H1 (cell line): ENCODE data around the gene PDIA5. TPM values are rescaled to one million over a fixed set of nuclear protein-coding genes. Genes with fewer than 3 reads are reported as not detected.

Experiments
- CTCF ChIA-PET: fragments of 300-600 bp; sonication (Branson Sonifier 250); formaldehyde crosslinking; loops from one replicate; lab custom pipeline; 2021; ENCODE audit not compliant: partially characterized antibody; lab: Charles Lee
- POLR2A ChIA-PET: fragments of 300-600 bp; sonication (Branson Sonifier 250); formaldehyde crosslinking; loops from one replicate; lab custom pipeline; 2021; ENCODE audit warnings: inconsistent platforms; ENCODE audit not compliant: partially characterized antibody; lab: Charles Lee
- DNase-seq, 2 experiments: peaks; one replicate each; pipeline versions ENCODE4 v3.0.0 to v3.0.0-alpha.2; 2010 to 2022; ENCODE audit warnings: low spot score in 2 of 2, low read depth in 1 of 2, mixed read lengths in 1 of 2
- FAIRE-seq: peaks from 2 replicates; lab custom pipeline; 2011; peaks lifted over from hg19 to GRCh38; lab: Jason Lieb, UNC
- H2AFZ ChIP-seq: 2 replicates; pipeline ENCODE4 v1.8.1; 2012; ENCODE audit warnings: low read length, inconsistent platforms
- H2AK5ac ChIP-seq: 2 replicates; pipeline ENCODE4 v1.6.1; 2013; ENCODE audit warnings: low read depth, low read length
- H2BK120ac ChIP-seq: replicated peaks from 2 replicates; pipeline ENCODE3; 2013; ENCODE audit warnings: low read depth, low read length, inconsistent platforms
- H2BK12ac ChIP-seq: 2 replicates; pipeline ENCODE4 v1.6.1; 2013; ENCODE audit warnings: low read depth, low read length
- H2BK15ac ChIP-seq: 2 replicates; pipeline ENCODE4 v1.6.1; 2013; ENCODE audit warnings: low read length
- H2BK20ac ChIP-seq: 2 replicates; pipeline ENCODE4 v1.6.1; 2013; ENCODE audit warnings: low read length
- H2BK5ac ChIP-seq: 2 replicates; pipeline ENCODE4 v1.6.1; 2013; ENCODE audit warnings: low read depth, low read length
- H3K14ac ChIP-seq: 2 replicates; pipeline ENCODE4 v1.6.1; 2013; ENCODE audit warnings: inconsistent platforms; ENCODE audit not compliant: insufficient read length
- H3K18ac ChIP-seq: 2 replicates; pipeline ENCODE4 v1.6.1; 2013; ENCODE audit warnings: low read length; ENCODE audit errors: extremely low read depth
- H3K23ac ChIP-seq: 2 replicates; pipeline ENCODE4 v1.6.1; 2013; ENCODE audit warnings: inconsistent platforms; ENCODE audit not compliant: insufficient read length
- H3K23me2 ChIP-seq: 2 replicates; pipeline ENCODE4 v1.6.1; 2013; ENCODE audit warnings: low read depth, low read length
- H3K27ac ChIP-seq: 2 replicates; pipeline ENCODE4 v1.6.1; 2011; ENCODE audit warnings: low read depth, low read length, inconsistent platforms
- H3K27me3 ChIP-seq, 4 experiments: replicated peaks in 1 of 4; 1 replicate in 1 of 4; 2 replicates in 3 of 4; pipeline versions ENCODE4 v1.6.1 to v1.8.1; 2011 to 2013; ENCODE audit warnings: low read length in 3 of 4, mild to moderate bottlenecking in 3 of 4, inconsistent platforms in 2 of 4, mixed read lengths in 2 of 4, moderate library complexity in 1 of 4; ENCODE audit not compliant: control insufficient read depth in 3 of 4, insufficient read depth in 3 of 4; ENCODE audit errors: extremely low read depth in 1 of 4
- H3K36me3 ChIP-seq, 4 experiments: 2 replicates each; pipeline versions ENCODE4 v1.6.1 to v1.8.1; 2011 to 2013; ENCODE audit warnings: mild to moderate bottlenecking in 4 of 4, low read length in 3 of 4, moderate library complexity in 2 of 4, control low read depth in 1 of 4, inconsistent platforms in 1 of 4; ENCODE audit not compliant: insufficient read depth in 4 of 4, control insufficient read depth in 2 of 4
- H3K4ac ChIP-seq: replicated peaks from 2 replicates; pipeline ENCODE3; 2013; ENCODE audit warnings: low read length, low read depth, mixed read lengths, inconsistent platforms; ENCODE audit not compliant: insufficient read length
- H3K4me1 ChIP-seq, 4 experiments: replicated peaks in 1 of 4; 1 replicate in 1 of 4; 2 replicates in 3 of 4; pipeline versions ENCODE4 v1.6.1 to v1.8.1; 2011 to 2013; ENCODE audit warnings: low read length in 3 of 4, inconsistent platforms in 2 of 4, mixed read lengths in 1 of 4; ENCODE audit not compliant: insufficient read depth in 4 of 4, control insufficient read depth in 3 of 4
- H3K4me2 ChIP-seq, 2 experiments: 2 replicates each; pipeline versions ENCODE4 v1.6.1 to v1.8.1; 2011 to 2013; ENCODE audit warnings: low read depth in 2 of 2, low read length in 2 of 2, control low read depth in 1 of 2, inconsistent platforms in 1 of 2, mild to moderate bottlenecking in 1 of 2; ENCODE audit not compliant: insufficient read depth in 1 of 2
- H3K4me3 ChIP-seq, 4 experiments: fragments of 200-600, 300-600 bp in 1 of 4; sonication (generic), shearing (Covaris generic), sonication (Bioruptor Twin) in 1 of 4; 2 replicates each; pipeline versions ENCODE4 v1.5.1 to v1.8.1; 2011 to 2016; ENCODE audit warnings: low read length in 4 of 4, low read depth in 3 of 4, control low read depth in 2 of 4, inconsistent platforms in 2 of 4, mild to moderate bottlenecking in 2 of 4, mixed read lengths in 1 of 4, moderate library complexity in 1 of 4; ENCODE audit not compliant: insufficient read depth in 2 of 4; ENCODE audit errors: extremely low read depth in 1 of 4
- H3K56ac ChIP-seq: replicated peaks from 2 replicates; pipeline ENCODE3; 2013; ENCODE audit warnings: low read depth, mild to moderate bottlenecking, mixed read lengths, low read length, inconsistent platforms; ENCODE audit not compliant: insufficient read length
- H3K79me1 ChIP-seq: 2 replicates; pipeline ENCODE4 v1.6.1; 2013; ENCODE audit warnings: low read depth, low read length, control low read depth
- H3K79me2 ChIP-seq, 2 experiments: 2 replicates each; pipeline versions ENCODE4 v1.6.1 to v1.8.1; 2012 to 2013; ENCODE audit warnings: low read length in 2 of 2, mild to moderate bottlenecking in 2 of 2, inconsistent platforms in 1 of 2; ENCODE audit not compliant: insufficient read depth in 2 of 2, control insufficient read depth in 1 of 2
- H3K9ac ChIP-seq, 4 experiments: replicated peaks in 1 of 4; 1 replicate in 1 of 4; 2 replicates in 3 of 4; pipeline versions ENCODE4 v1.6.1 to v1.8.1; 2011 to 2013; ENCODE audit warnings: low read depth in 3 of 4, low read length in 3 of 4, control low read depth in 2 of 4, mild to moderate bottlenecking in 2 of 4, moderate library complexity in 2 of 4, inconsistent platforms in 1 of 4; ENCODE audit errors: extremely low read depth in 1 of 4
- H3K9me3 ChIP-seq, 2 experiments: 2 replicates each; pipeline versions ENCODE4 v1.6.1 to v1.8.1; 2012 to 2013; ENCODE audit warnings: mild to moderate bottlenecking in 2 of 2, moderate library complexity in 2 of 2, control low read depth in 1 of 2, inconsistent platforms in 1 of 2, low read depth in 1 of 2, low read length in 1 of 2, mixed read lengths in 1 of 2; ENCODE audit not compliant: insufficient read depth in 2 of 2
- H4K20me1 ChIP-seq, 2 experiments: replicated peaks in 1 of 2; 2 replicates each; pipeline versions ENCODE3 to v1.8.1; 2011 to 2013; ENCODE audit warnings: inconsistent platforms in 2 of 2, low read length in 2 of 2, mild to moderate bottlenecking in 1 of 2; ENCODE audit not compliant: insufficient read depth in 2 of 2, control insufficient read depth in 1 of 2
- H4K5ac ChIP-seq: 2 replicates; pipeline ENCODE4 v1.6.1; 2013; ENCODE audit warnings: low read length, low read depth, mixed read lengths, inconsistent platforms; ENCODE audit not compliant: insufficient read length
- H4K8ac ChIP-seq: 2 replicates; pipeline ENCODE4 v1.8.0; 2013; ENCODE audit warnings: mild to moderate bottlenecking, moderate library complexity, low read length, inconsistent platforms; ENCODE audit not compliant: insufficient read depth; ENCODE audit errors: extremely low read depth
- H4K91ac ChIP-seq: replicated peaks from 2 replicates; pipeline ENCODE3; 2013; ENCODE audit warnings: low read length, mixed read lengths, inconsistent platforms; ENCODE audit not compliant: insufficient read length
- BACH1 ChIP-seq: IDR thresholded peaks from 2 replicates; pipeline ENCODE4 v1.6.1; 2012; ENCODE audit warnings: low read length, improper control_type of control experiment
- BCL11A ChIP-seq, 2 experiments: IDR thresholded peaks; one replicate each; pipeline ENCODE4 v1.6.1; 2011; ENCODE audit warnings: low read depth in 2 of 2, low read length in 2 of 2, mild to moderate bottlenecking in 2 of 2
- CREB1 ChIP-seq: IDR thresholded peaks from 2 replicates; pipeline ENCODE4 v1.6.1; 2012; ENCODE audit warnings: inconsistent platforms
- CTBP2 ChIP-seq: IDR thresholded peaks from 2 replicates; pipeline ENCODE4 v1.7.0; 2011; ENCODE audit warnings: borderline replicate concordance, mild to moderate bottlenecking, moderate library complexity, mixed read lengths, low read length; ENCODE audit not compliant: insufficient read depth, insufficient read length
- GTF2F1 ChIP-seq: IDR thresholded peaks from 2 replicates; pipeline ENCODE4 v1.6.1; 2012; ENCODE audit warnings: low read depth, low read length, improper control_type of control experiment, borderline replicate concordance
- HDAC6 ChIP-seq: IDR thresholded peaks from one replicate; pipeline ENCODE4 v1.7.1; 2012; ENCODE audit warnings: low read depth, mild to moderate bottlenecking, inconsistent platforms, low read length, moderate library complexity
- JUN ChIP-seq: IDR thresholded peaks from 2 replicates; pipeline ENCODE4 v1.6.1; 2011; ENCODE audit warnings: low read depth, mild to moderate bottlenecking, improper control_type of control experiment, low read length
- KDM4A ChIP-seq: IDR thresholded peaks from one replicate; pipeline ENCODE4 v1.7.1; 2012; ENCODE audit warnings: low read depth, mild to moderate bottlenecking, moderate library complexity, low read length, inconsistent platforms; ENCODE audit not compliant: severe bottlenecking
- POU5F1 ChIP-seq: IDR thresholded peaks from 2 replicates; pipeline ENCODE4 v1.6.1; 2011; ENCODE audit warnings: low read depth, mild to moderate bottlenecking, low read length, moderate library complexity
- RFX5 ChIP-seq: IDR thresholded peaks from 2 replicates; pipeline ENCODE4 v1.6.1; 2011; ENCODE audit warnings: low read depth, low read length, improper control_type of control experiment, borderline replicate concordance
- SAP30 ChIP-seq: fragments of 300-600 bp; sonication (generic); IDR thresholded peaks from 2 replicates; pipeline ENCODE4 v1.7.1; 2012; ENCODE audit warnings: low read length, moderate library complexity, mild to moderate bottlenecking, inconsistent platforms; ENCODE audit not compliant: insufficient read depth, insufficient replicate concordance
- SP4 ChIP-seq: IDR thresholded peaks from 2 replicates; pipeline ENCODE4 v1.6.1; 2012; ENCODE audit warnings: low read length, inconsistent platforms
- WGBS, 2 experiments: shearing (Covaris generic) in 1 of 2; methylation state at CpG; one replicate each; pipeline versions ENCODE4 v1.1.6 to v1.1.7; 2013 to 2015; ENCODE audit warnings: low lambda C conversion rate in 2 of 2, mixed read lengths in 2 of 2, inconsistent platforms in 1 of 2, low coverage in 1 of 2, missing lambda C conversion rate in 1 of 2; ENCODE audit not compliant: insufficient replicate concordance in 2 of 2, insufficient coverage in 1 of 2, insufficient read length in 1 of 2; ENCODE audit errors: extremely low coverage in 1 of 2, missing lambda C conversion rate in 1 of 2; 5-methylcytosine and 5-hydroxymethylcytosine counted together
- polyA plus RNA-seq, 7 experiments: library from polyadenylated mRNA; depleted of rRNA in 3 of 7; stranded (reverse) in 5 of 7; unstranded in 2 of 7; fragments of >200 nt in 5 of 7; fragments of 200-250 nt in 2 of 7; gene quantifications; 1 replicate in 5 of 7; 2 replicates in 1 of 7; 4 replicates in 1 of 7; pipeline versions ENCODE4 v1.2.1 to v1.2.3, GENCODE V29; 2011 to 2013; ENCODE audit warnings: missing spikeins in 2 of 7, mixed read lengths in 2 of 7
- total RNA-seq: library from RNA; stranded (reverse); fragmentation: NEBNext Ultra II Directional; extraction: Animal tissue kit (Norgen Biotek cat#: 25700); gene quantifications from 2 replicates; pipeline ENCODE4 v1.2.1, GENCODE V29; 2021
- TF ChIP-seq, protein P1 (sequence below): IDR thresholded peaks from 2 replicates; pipeline ENCODE4 v1.6.1; 2011; ENCODE audit warnings: low read length, improper control_type of control experiment

Gene PDIA5
- total and polyA plus RNA-seq, 2 of the 8 experiments (the other 6 are each of a cell fraction or from before 2014, with no cell fraction given) = 18.2 to 32.8 TPM

DNA sequence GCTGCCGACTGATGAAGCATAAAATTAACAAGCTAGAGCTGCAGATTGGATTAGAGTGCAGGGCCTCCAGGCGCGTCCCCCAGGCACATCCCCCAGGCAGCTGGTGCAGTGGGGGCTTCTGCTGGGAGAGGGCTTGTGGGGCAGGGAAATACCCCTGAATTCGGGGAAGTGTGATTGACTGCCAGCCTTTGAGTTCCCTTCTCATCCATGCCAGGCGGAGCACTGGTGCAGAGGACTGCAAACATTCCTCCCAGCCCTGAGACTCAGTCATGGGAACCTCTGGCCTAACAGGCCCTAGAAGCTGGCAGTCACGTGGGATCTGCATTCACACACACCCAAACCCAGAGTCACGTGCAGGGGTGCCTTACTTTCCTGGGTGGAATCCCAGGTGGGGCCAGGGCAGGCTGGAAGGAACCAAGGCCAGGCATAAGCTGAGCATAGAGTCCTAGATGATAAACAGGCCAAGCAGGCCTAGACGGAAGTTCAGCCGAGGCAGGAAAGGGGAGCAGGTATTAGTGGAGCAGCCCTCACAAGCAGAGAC, 88.7 kb downstream of the PDIA5 start:
- Histone ChIP-seq H3K27me3 (no peaks in the 10 kb centered on the region), H3K4me1 (no peaks in the 10 kb centered on the region), H3K79me1 (no peaks in the 10 kb centered on the region), H4K20me1 (peaks cover 0 to 2% of the 10 kb centered on the region in 2 experiments), H2AFZ (no peak overlapping the region), H2BK120ac (no peak overlapping the region), H3K79me2 (no peaks in the 10 kb centered on the region), H4K8ac (no peak overlapping the region), H3K4me2 (no peak overlapping the region), H3K23ac (no peak overlapping the region), H2BK12ac (no peak overlapping the region), H3K56ac (no peak overlapping the region), H3K9me3 (no peaks in the 10 kb centered on the region), H2AK5ac (no peak overlapping the region), H4K5ac (no peak overlapping the region), H3K18ac (no peak overlapping the region), H3K9ac (no peak overlapping the region; a peak in 1 of 7 replicates), H3K36me3 (peaks cover 0 to 9% (median 6%) of the 10 kb centered on the region in 4 experiments; a peak in 5 of 8 replicates), H3K14ac (no peak overlapping the region), H3K4me3 (no peak overlapping the region), H2BK15ac (no peak overlapping the region), H4K91ac (no peak overlapping the region), H3K23me2 (no peaks in the 10 kb centered on the region), H3K4ac (no peak overlapping the region), H2BK5ac (no peak overlapping the region), H3K27ac (no peak overlapping the region; the same call in 1 of the 2 replicates), H2BK20ac (no peak overlapping the region)
- ChIA-PET POLR2A (interaction anchor here (0.9 kb wide), 1 partner anchor 9 kb away, joined by 3 read pairs; no protein-coding TSS in a partner anchor), CTCF (no interaction called here)
- no peak for DNase-seq
- FAIRE-seq = no peak
- 90% methylated on average over 9 of the region's 9 CpGs; no CpG with 5 or more reads in 1 of the 2 experiments for WGBS, 2 experiments
- no peak for TF ChIP-seq POU5F1
- TF ChIP-seq JUN = no peak
- no peak for TF ChIP-seq CTBP2
- TF ChIP-seq KDM4A = no peak
- TF ChIP-seq BCL11A (IDR thresholded peaks at IDR 0.05; ENCODE audit: low read depth in 2 of 2, low read length in 2 of 2) = no peak
- no peak for TF ChIP-seq SP4
- TF ChIP-seq BACH1 = no peak
- no peak for TF ChIP-seq GTF2F1
- TF ChIP-seq RFX5 = no peak
- TF ChIP-seq SAP30 = no peak
- TF ChIP-seq, protein P1, sequence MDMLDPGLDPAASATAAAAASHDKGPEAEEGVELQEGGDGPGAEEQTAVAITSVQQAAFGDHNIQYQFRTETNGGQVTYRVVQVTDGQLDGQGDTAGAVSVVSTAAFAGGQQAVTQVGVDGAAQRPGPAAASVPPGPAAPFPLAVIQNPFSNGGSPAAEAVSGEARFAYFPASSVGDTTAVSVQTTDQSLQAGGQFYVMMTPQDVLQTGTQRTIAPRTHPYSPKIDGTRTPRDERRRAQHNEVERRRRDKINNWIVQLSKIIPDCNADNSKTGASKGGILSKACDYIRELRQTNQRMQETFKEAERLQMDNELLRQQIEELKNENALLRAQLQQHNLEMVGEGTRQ = no peak
- no peak for TF ChIP-seq HDAC6
- no peak for TF ChIP-seq CREB1
